HepG2 (cell line): ENCODE data around the gene SRP9. TPM values are rescaled to one million over a fixed set of nuclear protein-coding genes. Genes with fewer than 3 reads are reported as not detected.

ENCODE experiments used
- BRF2 ChIP-seq: sonication (generic); formaldehyde crosslinking; IDR thresholded peaks from 2 replicates; pipeline ENCODE4 v1.8.1; 2022; ENCODE audit warnings: mild to moderate bottlenecking, missing genetic modification reagents
- DBP ChIP-seq: sonication (generic); formaldehyde crosslinking; IDR thresholded peaks from 2 replicates; pipeline ENCODE4 v1.4.0; 2020; ENCODE audit warnings: missing genetic modification reagents; ENCODE audit errors: not compliant biosample characterization
- ZNF441 ChIP-seq: sonication (generic); formaldehyde crosslinking; IDR thresholded peaks from 2 replicates; pipeline ENCODE4 v1.7.0; 2021; ENCODE audit warnings: missing genetic modification reagents, borderline replicate concordance
- ZNF646 ChIP-seq: sonication (generic); formaldehyde crosslinking; IDR thresholded peaks from 2 replicates; pipeline ENCODE4 v1.9.0; 2021; ENCODE audit warnings: mild to moderate bottlenecking, missing genetic modification reagents
- polyA plus RNA-seq, 8 experiments: library from polyadenylated mRNA; depleted of rRNA in 3 of 8; stranded (reverse) in 7 of 8; unstranded in 1 of 8; fragments of >200 nt; fragmentation: Illumina TruSeq in 4 of 8; extraction: Trizol in 4 of 8; gene quantifications; 2 replicates each; pipeline versions ENCODE4 v1.2.1 to v1.2.3, GENCODE V29; 2011 to 2016; ENCODE audit warnings: low read depth in 4 of 8, missing spikeins in 1 of 8, mixed read lengths in 1 of 8; ENCODE audit not compliant: insufficient read depth in 1 of 8
- total RNA-seq, 5 experiments: library from RNA; depleted of rRNA; stranded (reverse); fragments of >200 nt; fragmentation: Illumina TruSeq; extraction: Trizol; gene quantifications; 2 replicates each; pipeline ENCODE4 v1.2.3, GENCODE V29; 2016; ENCODE audit warnings: low read depth in 1 of 5

The SRP9 gene
- total and polyA plus RNA-seq, 2 of the 13 experiments (the other 11 are each of a cell fraction or from before 2014, with no cell fraction given): 251 to 307 TPM

GRCh38 chr1:225771661-225772322 is 5.8 kb upstream of the SRP9 start (continued):
- 0 out of 2 replicates have a peak, but pooled peaks have one; percentile 28 for TF ChIP-seq ZNF646 (CRISPR knock-in tag)
- peak; percentile 51 for TF ChIP-seq DBP (CRISPR knock-in tag)
- 0 out of 2 replicates have a peak, but pooled peaks have one; percentile 29 for TF ChIP-seq BRF2 (CRISPR knock-in tag)
- no peak for TF ChIP-seq ZNF441 (CRISPR knock-in tag)
